Type B pancreatic cell (in vitro differentiated cells): ENCODE data around the gene LIM2. TPM values are rescaled to one million over a fixed set of nuclear protein-coding genes. Genes with fewer than 3 reads are reported as not detected.
A peak's percentile ranks its signal among the peaks of the same experiment; 100 is the strongest.

Experiments used
- DNase-seq: peaks from one replicate; pipeline ENCODE4 v3.0.0; 2021; ENCODE audit warnings: mixed read lengths; ENCODE audit not compliant: unreplicated experiment; ENCODE audit errors: extremely low spot score
- H3K27ac Mint-ChIP-seq: 2 replicates; pipeline ENCODE4 v1.8.0; 2021; ENCODE audit warnings: mild to moderate bottlenecking, mixed read lengths
- H3K27me3 Mint-ChIP-seq: 2 replicates; pipeline ENCODE4 v1.8.0; 2021; ENCODE audit warnings: mixed read lengths
- H3K36me3 Mint-ChIP-seq: 2 replicates; pipeline ENCODE4 v1.8.0; 2021; ENCODE audit warnings: mixed read lengths
- H3K4me1 Mint-ChIP-seq: one replicate; pipeline ENCODE4 v1.8.0; 2021; ENCODE audit warnings: mixed read lengths; ENCODE audit not compliant: unreplicated experiment
- H3K4me3 Mint-ChIP-seq: 2 replicates; pipeline ENCODE4 v1.8.0; 2021; ENCODE audit warnings: mild to moderate bottlenecking, mixed read lengths
- H3K9me3 Mint-ChIP-seq: 2 replicates; pipeline ENCODE4 v1.8.0; 2021; ENCODE audit warnings: mixed read lengths
- CTCF ChIP-seq: fragments of 200-600 bp; sonication (generic); conservative IDR thresholded peaks from 2 replicates; pipeline ENCODE4 v1.5.0; 2021; ENCODE audit warnings: antibody characterized with exemption, mild to moderate bottlenecking
- long read RNA-seq: library from polyadenylated mRNA; unstranded; transcript quantifications from one replicate; pipeline ENCODE4 v2.0.0, GENCODE V29; 2020
- total RNA-seq: library from RNA; stranded (reverse); gene quantifications from 2 replicates; pipeline ENCODE4 v1.2.1, GENCODE V29; 2021; ENCODE audit warnings: low replicate concordance

The LIM2 gene
- 19.5 TPM in 1 of 2 replicates, not detected in the other for total RNA-seq
- long read RNA-seq = 0 reads

- H3K27ac Mint-ChIP-seq = peak within 1 kb of the TSS; percentile 36
Measured at GRCh38 chr19:51387924-51388389, at the start of gene LIM2. LIM2 (minus strand) TSS chr19:51387974; CDS start chr19:51387443, 531 bp downstream.

GRCh38 chr19:51434456-51434855 is 46.7 kb upstream of the LIM2 start:
- no peak for DNase-seq
- Mint-ChIP-seq H3K27me3 (peaks cover 33% of the 10 kb centered on the region), H3K36me3 (no peaks in the 10 kb centered on the region), H3K4me1 (no peaks in the 10 kb centered on the region), H3K4me3 (no peak overlapping the region), H3K27ac (no peak overlapping the region), H3K9me3 (no peaks in the 10 kb centered on the region)
- TF ChIP-seq CTCF = no peak

More at GRCh38 chr19:51387924-51388389, at the start of gene LIM2:
- Mint-ChIP-seq H3K36me3 (no peaks in the 10 kb centered on the region), H3K4me1 (peaks cover 10% of the 10 kb centered on the region), H3K4me3 (peak within 1 kb of the TSS; percentile 49), H3K9me3 (no peaks in the 10 kb centered on the region), H3K27me3 (no peaks in the 10 kb centered on the region)
- no peak for TF ChIP-seq CTCF
- DNase-seq = no peak

GRCh38 chr19:51433043-51433442 is 45.3 kb upstream of the LIM2 start:
- Mint-ChIP-seq H3K36me3 (no peaks in the 10 kb centered on the region), H3K9me3 (no peaks in the 10 kb centered on the region), H3K4me3 (no peak overlapping the region), H3K27me3 (peaks cover 44% of the 10 kb centered on the region), H3K27ac (no peak overlapping the region), H3K4me1 (no peaks in the 10 kb centered on the region)
- no peak for DNase-seq
- no peak for TF ChIP-seq CTCF

- H3K27me3 Mint-ChIP-seq = peaks cover 46% of the 10 kb centered on the region
- H3K9me3 Mint-ChIP-seq = no peaks in the 10 kb centered on the region
- H3K27ac Mint-ChIP-seq = no peak overlapping the region
- H3K4me1 Mint-ChIP-seq = no peaks in the 10 kb centered on the region
- no peak overlapping the region for H3K4me3 Mint-ChIP-seq
- no peak for TF ChIP-seq CTCF
- no peak for DNase-seq
- no peaks in the 10 kb centered on the region for H3K36me3 Mint-ChIP-seq
Measured at GRCh38 chr19:51431124-51431523, 43.4 kb upstream of the LIM2 start.

- no peaks in the 10 kb centered on the region for H3K9me3 Mint-ChIP-seq
- no peak overlapping the region for H3K4me3 Mint-ChIP-seq
- no peaks in the 10 kb centered on the region for H3K4me1 Mint-ChIP-seq
- H3K36me3 Mint-ChIP-seq = no peaks in the 10 kb centered on the region
- H3K27me3 Mint-ChIP-seq = peaks cover 45% of the 10 kb centered on the region
- no peak overlapping the region for H3K27ac Mint-ChIP-seq
- no peak for DNase-seq
- TF ChIP-seq CTCF = no peak
Measured at GRCh38 chr19:51430221-51430620, 42.4 kb upstream of the LIM2 start.

- Mint-ChIP-seq H3K36me3 (no peaks in the 10 kb centered on the region), H3K9me3 (no peaks in the 10 kb centered on the region), H3K27ac (no peak overlapping the region), H3K4me3 (no peak overlapping the region), H3K4me1 (no peaks in the 10 kb centered on the region), H3K27me3 (peaks cover 36% of the 10 kb centered on the region)
- TF ChIP-seq CTCF = no peak
- no peak for DNase-seq
Measured at GRCh38 chr19:51427201-51427600, 39.4 kb upstream of the LIM2 start.
